HG02610 (cell line): ENCODE data around the gene DPP6.
"Not testable (repeated sequence)": the region's sequence is repeated elsewhere in the genome, so short reads cannot be mapped to it uniquely, and the experiment has no call there.

Source experiments
- ATAC-seq: cut with Tn5 transposase; IDR thresholded peaks from one replicate; pipeline ENCODE4 v1.9.1; 2021; ENCODE audit warnings: mild to moderate bottlenecking, moderate library complexity; ENCODE audit not compliant: unreplicated experiment

The DPP6 gene

GRCh38 chr7:154914996-154915380 lies 862.8 kb downstream of the DPP6 start:
- ATAC-seq: no peak

GRCh38 chr7:154915600-154915999 lies 863.4 kb downstream of the DPP6 start:
- ATAC-seq: no peak

DNA sequence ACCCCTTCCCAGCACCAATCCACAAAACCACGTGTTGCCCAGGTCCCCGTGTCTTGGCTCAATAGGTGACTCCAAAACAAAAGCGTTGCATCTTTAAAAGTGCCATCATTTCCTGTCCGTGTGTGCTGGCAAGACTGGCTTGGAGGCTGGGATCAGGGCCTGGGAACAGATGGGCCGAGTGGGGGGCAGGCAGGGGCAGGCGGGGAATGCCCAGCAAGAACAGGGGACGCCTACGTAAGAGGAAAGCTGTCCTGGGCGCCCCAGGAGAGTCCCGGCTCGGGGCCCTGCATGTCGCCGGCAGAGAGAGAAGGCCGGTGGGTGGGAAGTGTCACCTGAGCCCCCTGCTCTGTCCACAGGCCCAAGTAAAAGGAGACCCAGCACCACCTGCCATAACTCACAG lies 864.2 kb downstream of the DPP6 start:
- ATAC-seq: no peak

DNA sequence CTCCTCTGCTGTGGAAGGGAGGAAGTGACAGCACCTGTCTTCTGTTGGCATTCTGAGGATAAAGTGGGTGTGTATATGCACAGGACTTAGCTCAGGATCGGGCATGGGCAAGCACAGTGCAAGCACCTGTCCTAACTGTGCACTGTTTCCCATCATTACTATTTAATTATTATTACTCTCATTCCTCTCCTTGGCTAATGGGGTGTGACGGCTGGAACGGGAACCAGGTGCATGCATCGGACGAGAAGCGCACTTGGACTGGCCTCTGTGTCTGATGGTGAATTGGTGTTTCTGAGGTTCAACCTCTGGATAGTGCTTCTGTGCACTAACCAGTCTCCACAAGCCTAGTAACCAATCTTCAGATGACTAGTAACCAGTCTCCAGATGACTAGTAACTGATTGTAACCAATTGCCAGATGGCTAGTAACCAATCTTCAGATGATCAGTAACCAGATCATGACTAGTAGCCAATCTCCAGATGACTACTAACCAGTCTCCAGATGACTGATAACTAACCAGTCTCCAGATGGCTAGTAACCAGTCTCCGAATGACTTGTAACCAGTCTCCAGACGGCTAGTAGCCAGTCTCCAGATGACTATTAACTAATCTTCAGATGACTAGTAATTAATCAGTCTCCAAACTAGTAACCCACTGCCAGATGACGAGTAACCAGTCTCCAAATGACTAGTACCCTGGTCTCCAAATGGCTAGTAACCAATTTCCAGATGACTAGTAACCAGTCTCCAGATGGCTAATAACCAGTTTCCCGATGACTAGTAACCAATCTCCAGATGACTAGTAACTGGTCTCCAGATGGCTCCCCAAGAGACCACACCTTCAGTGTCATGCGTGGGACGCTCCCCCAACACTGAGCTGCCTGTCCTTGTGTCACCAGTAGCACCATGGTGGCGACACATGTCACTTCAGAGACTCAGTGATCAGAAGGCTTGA lies 864.9 kb downstream of the DPP6 start:
- no peak for ATAC-seq

DNA sequence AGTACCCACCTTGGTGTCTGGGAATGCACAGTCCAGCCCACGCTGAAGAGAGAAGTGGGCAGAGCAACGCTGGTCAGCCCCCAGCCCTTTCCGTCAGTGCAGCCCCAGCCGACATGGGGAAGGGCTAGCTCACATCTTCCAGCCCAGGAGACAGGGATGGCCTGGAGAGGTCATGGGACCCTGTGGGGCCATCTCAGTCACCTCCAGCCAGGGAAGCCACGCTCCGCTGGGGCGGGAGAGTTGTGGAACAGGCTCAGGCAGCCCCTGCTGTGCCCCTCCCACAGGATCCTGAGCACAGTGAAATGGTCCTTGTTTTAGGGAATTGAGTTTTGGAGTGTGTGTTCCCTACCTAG lies 865.6 kb downstream of the DPP6 start:
- no peak for ATAC-seq

- no peak for ATAC-seq
These were observed 866.1 kb downstream of the DPP6 start for GRCh38 chr7:154918266-154918665.

DNA sequence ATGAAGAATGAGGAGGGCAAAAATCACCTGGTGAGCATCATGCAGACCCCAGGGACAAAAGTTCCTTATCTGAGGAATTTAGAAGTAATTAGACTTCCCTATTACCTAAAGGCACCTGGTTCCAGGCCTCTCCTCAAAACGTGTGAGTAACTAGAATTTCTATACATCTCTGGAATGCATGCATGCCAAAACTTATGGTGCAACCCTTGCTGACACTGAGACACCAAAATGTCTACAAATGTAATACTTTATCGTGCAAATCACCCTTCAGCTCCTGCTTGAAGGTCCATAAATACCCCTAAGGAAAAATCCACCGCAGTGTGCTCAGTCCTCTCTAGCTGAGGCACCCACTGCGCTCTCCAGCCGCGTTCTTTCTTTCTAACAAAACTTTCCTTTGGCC lies 866.5 kb downstream of the DPP6 start:
- no peak for ATAC-seq

- no peak for ATAC-seq
These were observed 867.4 kb downstream of the DPP6 start for GRCh38 chr7:154919344-154920225.

GRCh38 chr7:154922472-154922871 lies 870.3 kb downstream of the DPP6 start:
- ATAC-seq: not testable (repeated sequence)

DNA sequence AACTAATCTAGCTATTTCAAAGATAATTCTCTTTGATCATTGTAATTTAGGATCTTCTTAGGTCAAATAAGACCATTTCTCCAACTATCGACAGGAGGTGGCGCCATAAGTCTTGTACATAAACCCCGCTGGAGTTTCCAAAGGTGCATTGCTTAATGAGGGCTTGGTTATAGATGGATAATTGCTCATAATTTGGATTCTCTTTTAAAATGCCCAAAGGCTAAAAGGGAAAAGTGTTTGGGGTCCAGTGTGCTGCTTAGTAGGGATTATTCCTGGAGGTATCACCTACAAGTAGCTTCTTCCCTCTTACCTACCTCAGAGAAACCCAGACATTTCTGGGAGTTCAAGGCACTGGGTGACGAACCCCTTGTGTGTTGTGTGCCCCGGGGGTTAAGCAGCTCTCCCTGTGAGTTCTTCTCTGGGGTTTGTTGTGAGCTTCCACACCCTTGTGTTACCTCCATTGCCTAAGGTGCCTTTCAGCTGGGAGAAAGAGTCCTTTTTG lies 875.5 kb downstream of the DPP6 start:
- ATAC-seq: peak; percentile 54

- ATAC-seq: peak; percentile 86
These were observed 876.2 kb downstream of the DPP6 start for GRCh38 chr7:154928136-154929005.

DNA sequence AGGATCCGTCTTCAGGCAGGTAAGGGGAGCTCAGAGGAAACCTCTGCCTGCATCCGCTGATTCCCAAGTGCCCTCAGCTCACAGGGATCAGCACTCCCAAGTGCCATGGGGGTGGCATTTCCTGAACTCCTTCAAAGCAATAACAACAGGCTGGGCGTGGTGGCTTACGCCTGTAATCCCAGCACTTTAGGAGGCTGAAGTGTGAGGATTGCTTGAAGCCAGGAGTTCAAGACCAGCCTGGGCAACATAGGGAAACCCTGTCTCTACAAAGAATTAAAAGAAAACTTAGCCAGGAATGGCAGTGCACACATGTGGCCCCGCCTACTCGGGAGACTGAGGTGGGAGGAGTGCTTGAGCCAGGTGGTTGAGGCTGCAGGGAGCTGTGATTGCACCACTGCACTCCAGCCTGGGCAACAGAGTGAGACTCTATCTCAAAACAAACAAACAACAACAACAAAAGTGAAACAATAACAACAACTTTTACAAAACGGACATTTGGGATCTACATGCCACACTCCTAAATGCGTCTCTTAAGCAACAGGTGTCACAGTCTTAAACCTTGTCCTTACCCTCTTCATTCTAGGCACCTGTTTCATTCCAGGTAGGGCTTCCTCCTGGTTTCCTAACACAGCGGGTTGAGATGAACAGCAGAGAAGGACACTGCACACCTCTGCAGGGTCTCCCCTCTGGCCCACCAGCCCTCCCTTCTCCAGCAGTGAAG lies 877.0 kb downstream of the DPP6 start:
- no peak for ATAC-seq

GRCh38 chr7:154931906-154932305 lies 879.7 kb downstream of the DPP6 start:
- ATAC-seq: no peak

DNA sequence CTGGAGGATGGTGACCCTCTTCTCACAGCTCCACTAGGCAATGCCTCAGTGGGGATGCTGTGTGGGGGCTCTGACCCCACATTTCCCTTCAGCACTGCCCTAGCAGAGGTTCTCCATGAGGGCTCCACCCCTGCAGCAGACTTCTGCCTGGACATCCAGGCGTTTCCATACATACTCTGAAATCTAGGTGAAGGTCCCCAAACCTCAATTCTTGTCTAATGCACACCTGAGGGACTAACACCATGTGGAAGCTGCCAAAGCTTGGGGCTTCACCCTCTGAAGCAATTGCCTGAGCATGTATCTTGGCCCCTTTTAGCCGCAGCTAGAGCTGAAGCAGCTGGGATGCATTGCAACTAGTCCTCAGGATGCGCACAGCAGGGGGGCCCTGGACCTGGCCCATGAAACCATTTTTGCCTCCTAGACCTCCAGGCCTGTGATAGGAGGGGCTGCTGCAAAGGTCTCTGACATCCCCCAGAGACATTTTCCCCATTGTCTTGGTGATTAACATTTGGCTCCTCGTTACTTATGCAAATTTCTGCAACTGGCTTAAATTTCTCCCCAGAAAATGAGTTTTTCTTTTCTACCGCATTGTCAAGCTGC lies 882.3 kb downstream of the DPP6 start:
- not testable (repeated sequence) for ATAC-seq

DNA sequence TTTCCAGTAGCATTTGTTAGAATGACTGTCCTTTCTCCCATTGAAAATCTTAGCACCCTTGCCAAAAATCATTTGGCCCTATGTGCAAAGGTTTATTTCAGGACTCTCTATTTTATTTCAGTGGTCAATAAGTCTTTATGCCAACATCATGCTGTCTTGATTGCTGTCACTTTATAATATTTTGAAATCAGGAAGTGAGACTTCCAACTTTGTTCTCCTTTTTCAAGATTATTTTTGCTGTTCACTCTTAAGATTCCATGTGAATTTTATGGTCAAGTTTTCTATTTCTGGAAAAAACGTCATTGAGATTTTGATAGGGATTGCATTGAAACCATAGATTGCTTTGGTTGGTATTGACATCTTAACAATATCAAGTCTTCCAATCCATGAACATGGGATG lies 885.6 kb downstream of the DPP6 start:
- no peak for ATAC-seq

- ATAC-seq: no peak
These were observed 890.5 kb downstream of the DPP6 start for GRCh38 chr7:154942691-154943090.
